Suprapubic skin (tissue), 4 donors: ENCODE data around the gene HCN2.

Source experiments
- POLR2A ChIP-seq, 2 donors: fragments of 450-650 bp; IDR thresholded peaks; one replicate each; pipeline ENCODE4 v1.6.1; 2017; ENCODE audit warnings: antibody characterized with exemption in 2 of 2, mild to moderate bottlenecking in 2 of 2, moderate library complexity in 2 of 2
- POLR2AphosphoS5 ChIP-seq, 3 donors: sonication (generic); formaldehyde crosslinking; IDR thresholded peaks; one replicate each; pipeline ENCODE4 v1.6.1; 2017; ENCODE audit warnings: antibody characterized with exemption in 3 of 3
- TF ChIP-seq, protein P1 (sequence below), 2 donors: fragments of 200-600 bp in 1 of 2; fragments of 450-650 bp in 1 of 2; sonication (generic) in 1 of 2; IDR thresholded peaks; one replicate each; pipeline ENCODE4 v1.5.1; 2016 to 2019; ENCODE audit warnings: antibody characterized with exemption in 2 of 2, mild to moderate bottlenecking in 1 of 2, moderate library complexity in 1 of 2

DNA sequence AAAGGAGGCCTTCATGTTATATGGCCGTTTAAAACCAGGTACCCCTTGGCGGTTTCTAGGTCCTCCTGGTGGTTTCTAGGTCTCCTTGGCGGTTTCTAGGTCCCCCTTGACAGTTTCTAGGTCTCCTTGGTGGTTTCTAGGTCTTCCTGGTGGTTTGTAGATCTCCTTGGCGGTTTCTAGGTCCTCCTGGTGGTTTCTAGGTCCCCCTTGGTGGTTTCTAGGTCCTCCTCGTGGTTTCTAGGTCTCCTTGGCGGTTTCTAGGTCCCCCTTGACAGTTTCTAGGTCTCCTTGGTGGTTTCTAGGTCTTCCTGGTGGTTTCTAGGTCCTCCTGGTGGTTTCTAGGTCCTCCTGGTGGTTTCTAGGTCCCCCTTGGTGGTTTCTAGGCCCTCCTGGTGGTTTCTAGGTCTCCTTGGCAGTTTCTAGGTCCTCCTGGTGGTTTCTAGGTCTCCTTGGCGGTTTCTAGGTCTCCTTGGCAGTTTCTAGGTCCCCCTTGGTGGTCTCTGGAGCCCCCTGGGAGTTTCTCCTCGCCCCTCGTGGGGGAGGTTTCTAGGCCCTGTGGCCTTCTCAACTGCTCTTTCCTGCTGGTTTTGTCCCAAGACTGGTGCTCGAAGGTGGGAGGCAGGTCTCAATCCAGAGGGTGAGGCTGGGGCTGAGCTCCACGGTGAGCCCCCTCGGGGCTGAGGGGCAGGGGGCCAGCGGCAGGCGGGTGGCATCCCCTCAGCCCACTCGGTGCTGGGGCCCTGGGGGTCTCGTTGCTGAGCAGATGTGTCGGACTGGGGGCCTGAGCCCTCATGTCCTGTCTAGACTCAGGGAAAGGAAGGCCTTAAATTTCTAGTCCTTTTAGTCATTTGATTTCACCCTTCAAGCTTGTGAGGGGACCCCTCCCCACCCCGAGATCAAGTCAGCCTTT is 8.0 kb downstream of the HCN2 start:
- TF ChIP-seq, protein P1, sequence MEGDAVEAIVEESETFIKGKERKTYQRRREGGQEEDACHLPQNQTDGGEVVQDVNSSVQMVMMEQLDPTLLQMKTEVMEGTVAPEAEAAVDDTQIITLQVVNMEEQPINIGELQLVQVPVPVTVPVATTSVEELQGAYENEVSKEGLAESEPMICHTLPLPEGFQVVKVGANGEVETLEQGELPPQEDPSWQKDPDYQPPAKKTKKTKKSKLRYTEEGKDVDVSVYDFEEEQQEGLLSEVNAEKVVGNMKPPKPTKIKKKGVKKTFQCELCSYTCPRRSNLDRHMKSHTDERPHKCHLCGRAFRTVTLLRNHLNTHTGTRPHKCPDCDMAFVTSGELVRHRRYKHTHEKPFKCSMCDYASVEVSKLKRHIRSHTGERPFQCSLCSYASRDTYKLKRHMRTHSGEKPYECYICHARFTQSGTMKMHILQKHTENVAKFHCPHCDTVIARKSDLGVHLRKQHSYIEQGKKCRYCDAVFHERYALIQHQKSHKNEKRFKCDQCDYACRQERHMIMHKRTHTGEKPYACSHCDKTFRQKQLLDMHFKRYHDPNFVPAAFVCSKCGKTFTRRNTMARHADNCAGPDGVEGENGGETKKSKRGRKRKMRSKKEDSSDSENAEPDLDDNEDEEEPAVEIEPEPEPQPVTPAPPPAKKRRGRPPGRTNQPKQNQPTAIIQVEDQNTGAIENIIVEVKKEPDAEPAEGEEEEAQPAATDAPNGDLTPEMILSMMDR (IDR thresholded peaks at IDR 0.05) = no peak
- TF ChIP-seq POLR2A (IDR thresholded peaks at IDR 0.05) (no peak), POLR2AphosphoS5 (IDR thresholded peaks at IDR 0.05) (no peak)
